ENCODE results near the gene ICAM1. TPM values are rescaled to one million over a fixed set of nuclear protein-coding genes. Genes with fewer than 3 reads are reported as not detected.

ICAM1 gene
- total and polyA plus RNA-seq, 2 of the 8 experiments (the other 6 are each of a cell fraction or from before 2014, with no cell fraction given): 4.0 to 9.4 TPM

DNA sequence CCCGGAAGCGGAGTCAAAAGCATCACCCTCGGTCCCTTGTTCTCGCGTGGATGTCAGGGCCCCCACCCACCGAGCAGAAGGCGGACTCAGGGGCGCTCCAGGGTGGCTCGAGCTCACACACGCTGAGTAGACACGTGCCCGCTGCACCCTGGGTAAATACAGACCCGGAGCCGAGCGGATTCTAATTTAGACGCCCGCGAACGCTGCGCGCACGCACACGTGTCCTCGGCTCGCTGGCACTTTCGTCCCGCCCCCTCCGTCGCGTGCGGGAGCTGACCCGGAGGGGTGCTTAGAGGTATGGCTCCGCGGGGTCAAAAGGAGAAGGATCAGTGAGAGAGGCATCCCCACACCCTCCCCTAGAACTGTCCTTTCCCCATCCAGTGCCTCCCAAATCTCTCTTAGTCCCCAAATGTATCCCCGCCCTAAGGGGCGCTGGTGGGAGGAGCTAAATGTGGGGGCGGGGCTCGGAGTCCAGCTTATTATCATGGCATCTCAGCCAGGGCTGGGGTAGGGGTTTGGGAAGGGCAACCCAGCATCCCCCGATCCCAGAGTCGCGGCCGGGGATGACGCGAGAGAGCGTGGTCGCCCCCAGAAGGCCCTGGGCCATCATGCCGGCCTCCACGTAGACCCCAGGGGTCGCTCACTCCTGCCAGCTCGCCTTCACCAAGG, 18.4 kb downstream of the ICAM1 start:
- DNase-seq (ENCODE audit: low read depth in 1 of 2, low spot score in 2 of 2): peak in 1 of 2 experiments; percentile 93
- H4K91ac ChIP-seq (replicated peaks; ENCODE audit: insufficient read length, low read length): no peak overlapping the region
- peaks cover 0 to 43% (median 22%) of the 10 kb centered on the region in 4 experiments; a peak in 6 of 7 replicates for H3K4me1 ChIP-seq (replicated peaks in 1 of 4; ENCODE audit: control insufficient read depth in 3 of 4, insufficient read depth in 4 of 4, low read length in 3 of 4)
- no peaks in the 10 kb centered on the region for H3K79me1 ChIP-seq (ENCODE audit: low read depth, low read length)
- peak overlapping the region; percentile 81 to 100 for H3K4me2 ChIP-seq (ENCODE audit: insufficient read depth in 1 of 2, low read depth in 2 of 2, low read length in 2 of 2)
- no peak overlapping the region; the same call in 1 of the 2 replicates for H3K18ac ChIP-seq (ENCODE audit: extremely low read depth, low read length)
- H3K9me3 ChIP-seq (ENCODE audit: insufficient read depth in 2 of 2, low read depth in 1 of 2, low read length in 1 of 2): no peaks in the 10 kb centered on the region
- H3K27me3 ChIP-seq (replicated peaks in 1 of 4; ENCODE audit: control insufficient read depth in 3 of 4, extremely low read depth in 1 of 4, insufficient read depth in 3 of 4, low read length in 3 of 4): peaks cover 52 to 74% (median 64%) of the 10 kb centered on the region in 4 experiments
- H4K5ac ChIP-seq (ENCODE audit: insufficient read length, low read depth, low read length): no peak overlapping the region
- no peak overlapping the region for H2BK15ac ChIP-seq (ENCODE audit: low read length)
- no peak overlapping the region for H3K4ac ChIP-seq (replicated peaks; ENCODE audit: insufficient read length, low read depth, low read length)
- H3K56ac ChIP-seq (replicated peaks; ENCODE audit: insufficient read length, low read depth, low read length): no peak overlapping the region
- 1% methylated on average over 38 of the region's 50 CpGs; no CpG with 5 or more reads in 1 of the 2 experiments for WGBS, 2 experiments (ENCODE audit: extremely low coverage in 1 of 2, insufficient coverage in 1 of 2, insufficient read length in 1 of 2, insufficient replicate concordance in 2 of 2, low coverage in 1 of 2, low lambda C conversion rate in 2 of 2, missing lambda C conversion rate in 1 of 2)
- H4K20me1 ChIP-seq (replicated peaks in 1 of 2; ENCODE audit: control insufficient read depth in 1 of 2, insufficient read depth in 2 of 2, low read length in 2 of 2): peaks cover 0 to 20% of the 10 kb centered on the region in 2 experiments
- peaks cover 31% of the 10 kb centered on the region; the same call in 1 of the 2 replicates for H3K23me2 ChIP-seq (ENCODE audit: low read depth, low read length)
- peak overlapping the region; percentile 72 for H4K8ac ChIP-seq (ENCODE audit: extremely low read depth, insufficient read depth, low read length)
- no peaks in the 10 kb centered on the region for H3K79me2 ChIP-seq (ENCODE audit: control insufficient read depth in 1 of 2, insufficient read depth in 2 of 2, low read length in 2 of 2)
- no peaks in the 10 kb centered on the region for H3K36me3 ChIP-seq (ENCODE audit: control insufficient read depth in 2 of 4, insufficient read depth in 4 of 4, low read length in 3 of 4)
- H2BK20ac ChIP-seq (ENCODE audit: low read length): no peak overlapping the region
- no peak overlapping the region for H3K14ac ChIP-seq (ENCODE audit: insufficient read length)
- no peak overlapping the region for H2AK5ac ChIP-seq (ENCODE audit: low read depth, low read length)
- H3K27ac ChIP-seq (ENCODE audit: low read depth, low read length): no peak overlapping the region
- no peak overlapping the region for H2BK120ac ChIP-seq (replicated peaks; ENCODE audit: low read depth, low read length)
- ChIA-PET POLR2A (ENCODE audit: partially characterized antibody) (interaction anchor here (0.8 to 3.4 kb wide), 16 partner anchors 9 to 113 kb away, joined by 3 to 15 read pairs (median 4); partner anchors contain the start of genes FDX2, ICAM1, MRPL4 and RAVER1), CTCF (ENCODE audit: partially characterized antibody) (interaction anchor here (0.8 to 11.6 kb wide), 17 partner anchors 9 to 203 kb away, joined by 3 to 94 read pairs (median 5); partner anchors contain the start of genes CDC37, ICAM1, RAVER1 and ZGLP1)
- no peak for FAIRE-seq
- H2BK5ac ChIP-seq (ENCODE audit: low read depth, low read length): no peak overlapping the region
- peak overlapping the region; percentile 38 to 67 (median 60) for H3K4me3 ChIP-seq (ENCODE audit: extremely low read depth in 1 of 4, insufficient read depth in 2 of 4, low read depth in 3 of 4, low read length in 4 of 4)
- no peak overlapping the region for H3K23ac ChIP-seq (ENCODE audit: insufficient read length)
- no peak overlapping the region for H2BK12ac ChIP-seq (ENCODE audit: low read depth, low read length)
- no peak overlapping the region for H3K9ac ChIP-seq (replicated peaks in 1 of 4; ENCODE audit: extremely low read depth in 1 of 4, low read depth in 3 of 4, low read length in 3 of 4)
- no peak overlapping the region; the same call in 1 of the 2 replicates for H2AFZ ChIP-seq (ENCODE audit: low read length)
- TF ChIP-seq CBX5 (IDR thresholded peaks at IDR 0.05; ENCODE audit: low read depth, low read length): no peak
- TF ChIP-seq JUND (IDR thresholded peaks at IDR 0.05; ENCODE audit: low read length): 0 out of 2 replicates have a peak, but pooled peaks have one; percentile 22
- no peak for TF ChIP-seq HDAC6 (IDR thresholded peaks at IDR 0.05; ENCODE audit: low read depth, low read length)
- 0 out of 2 replicates have a peak, but pooled peaks have one; percentile 47 for TF ChIP-seq GTF2F1 (IDR thresholded peaks at IDR 0.05; ENCODE audit: borderline replicate concordance, low read depth, low read length)
- TF ChIP-seq HDAC2 (IDR thresholded peaks at IDR 0.05; ENCODE audit: borderline replicate concordance in 1 of 2, low read depth in 2 of 2, low read length in 2 of 2): no peak
- no peak for TF ChIP-seq KDM5A (IDR thresholded peaks at IDR 0.05; ENCODE audit: low read length)
- no peak for TF ChIP-seq BRCA1 (IDR thresholded peaks at IDR 0.05; ENCODE audit: low read depth, low read length)
- TF ChIP-seq, protein P1, sequence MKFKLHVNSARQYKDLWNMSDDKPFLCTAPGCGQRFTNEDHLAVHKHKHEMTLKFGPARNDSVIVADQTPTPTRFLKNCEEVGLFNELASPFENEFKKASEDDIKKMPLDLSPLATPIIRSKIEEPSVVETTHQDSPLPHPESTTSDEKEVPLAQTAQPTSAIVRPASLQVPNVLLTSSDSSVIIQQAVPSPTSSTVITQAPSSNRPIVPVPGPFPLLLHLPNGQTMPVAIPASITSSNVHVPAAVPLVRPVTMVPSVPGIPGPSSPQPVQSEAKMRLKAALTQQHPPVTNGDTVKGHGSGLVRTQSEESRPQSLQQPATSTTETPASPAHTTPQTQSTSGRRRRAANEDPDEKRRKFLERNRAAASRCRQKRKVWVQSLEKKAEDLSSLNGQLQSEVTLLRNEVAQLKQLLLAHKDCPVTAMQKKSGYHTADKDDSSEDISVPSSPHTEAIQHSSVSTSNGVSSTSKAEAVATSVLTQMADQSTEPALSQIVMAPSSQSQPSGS (IDR thresholded peaks at IDR 0.05; ENCODE audit: low read length): no peak
- no peak for TF ChIP-seq TEAD4 (IDR thresholded peaks at IDR 0.05; ENCODE audit: low read depth, low read length)
- TF ChIP-seq KDM1A (IDR thresholded peaks at IDR 0.05; ENCODE audit: borderline replicate concordance, low read length): no peak

Data from H1 (cell line).